ENCODE measurements around the gene CARD11. TPM values are rescaled to one million over a fixed set of nuclear protein-coding genes. Genes with fewer than 3 reads are reported as not detected.

Gene CARD11
- total and polyA plus RNA-seq, 2 experiments from 2014 or later = 17.7 to 29.0 TPM

GRCh38 chr7:3091631-3092030 is 48.0 kb upstream of the CARD11 start (continued):
- TF ChIP-seq ZNF114 (CRISPR knock-in tag; IDR thresholded peaks at IDR 0.05) (no peak), NANOG (IDR thresholded peaks at IDR 0.05; ENCODE audit: borderline replicate concordance) (no peak), ZNF331 (CRISPR knock-in tag; IDR thresholded peaks at IDR 0.05; ENCODE audit: low read depth) (no peak), REST (IDR thresholded peaks at IDR 0.05; ENCODE audit: unreplicated experiment) (no peak), ETS1 (IDR thresholded peaks at IDR 0.05) (no peak)

GRCh38 chr7:3089493-3089892 is 45.8 kb upstream of the CARD11 start:
- H3K27me3 Mint-ChIP-seq (ENCODE audit: insufficient read depth, low read depth, poor library complexity) = no peaks in the 10 kb centered on the region
- Histone ChIP-seq H4K20me1 (replicated peaks; ENCODE audit: insufficient read depth) (no peaks in the 10 kb centered on the region), H3F3A (replicated peaks; ENCODE audit: low read depth) (no peaks in the 10 kb centered on the region), H3K27me3 (ENCODE audit: insufficient read depth) (no peaks in the 10 kb centered on the region), H3K4me2 (no peak overlapping the region), H3K79me2 (replicated peaks; ENCODE audit: insufficient read depth) (no peaks in the 10 kb centered on the region), H3K4me3 (no peak overlapping the region), H3K27ac (ENCODE audit: low read depth) (no peak overlapping the region), H3K36me3 (ENCODE audit: insufficient read depth) (no peaks in the 10 kb centered on the region), H3K9me2 (ENCODE audit: insufficient read depth) (no peaks in the 10 kb centered on the region), H3K4me1 (ENCODE audit: insufficient read depth) (no peaks in the 10 kb centered on the region), H2AFZ (peak overlapping the region; percentile 61; the same call in 1 of the 2 replicates)
- ATAC-seq (peak; percentile 97), DNase-seq (ENCODE audit: low spot score) (peak; percentile 89)
- H3K9me3 Mint-ChIP-seq = no peaks in the 10 kb centered on the region; the same call in 2 of the 3 replicates
- no peak for TF ChIP-seq STAT1 (IDR thresholded peaks at IDR 0.05; ENCODE audit: unreplicated experiment)
- TF ChIP-seq CTCF (conservative IDR thresholded peaks at IDR 0.05; ENCODE audit: low read depth in 2 of 2) = peak; percentile 69 to 75
- no peak overlapping the region for H3K27ac Mint-ChIP-seq
- peaks cover 5% of the 10 kb centered on the region for H3K4me1 Mint-ChIP-seq
- no peak overlapping the region for H3K4me3 Mint-ChIP-seq
- no peaks in the 10 kb centered on the region for H3K36me3 Mint-ChIP-seq (ENCODE audit: low read depth)
